GM21576 (cell line): ENCODE data around the gene MAP2K3.
"Not testable (repeated sequence)": the region's sequence is repeated elsewhere in the genome, so short reads cannot be mapped to it uniquely, and the experiment has no call there.

Source experiments
- ATAC-seq: cut with Tn5 transposase; IDR thresholded peaks from one replicate; pipeline ENCODE4 v1.9.1; 2021; ENCODE audit warnings: mild to moderate bottlenecking, moderate library complexity; ENCODE audit not compliant: unreplicated experiment

The MAP2K3 gene

GRCh38 chr17:21348081-21348925 lies 63.8 kb downstream of the MAP2K3 start:
- ATAC-seq: not testable (repeated sequence)

- not testable (repeated sequence) for ATAC-seq
These were observed 64.4 kb downstream of the MAP2K3 start for GRCh38 chr17:21348926-21349261.

GRCh38 chr17:21349358-21350050 lies 65.0 kb downstream of the MAP2K3 start:
- not testable (repeated sequence) for ATAC-seq

- not testable (repeated sequence) for ATAC-seq
These were observed 66.0 kb downstream of the MAP2K3 start for GRCh38 chr17:21350495-21350894.

GRCh38 chr17:21351366-21352065 lies 67.0 kb downstream of the MAP2K3 start:
- no peak for ATAC-seq

GRCh38 chr17:21352221-21352980 lies 67.9 kb downstream of the MAP2K3 start:
- no peak for ATAC-seq

- no peak for ATAC-seq
These were observed 68.4 kb downstream of the MAP2K3 start for GRCh38 chr17:21352981-21353265.

GRCh38 chr17:21353326-21354010 lies 69.0 kb downstream of the MAP2K3 start:
- ATAC-seq: no peak

- no peak for ATAC-seq
These were observed 70.4 kb downstream of the MAP2K3 start for GRCh38 chr17:21354796-21355385.

GRCh38 chr17:21355586-21355985 lies 71.1 kb downstream of the MAP2K3 start:
- no peak for ATAC-seq

GRCh38 chr17:21356537-21357127 lies 72.1 kb downstream of the MAP2K3 start:
- no peak for ATAC-seq

GRCh38 chr17:21357281-21357680 lies 72.8 kb downstream of the MAP2K3 start:
- no peak for ATAC-seq

GRCh38 chr17:21357696-21358656 lies 73.5 kb downstream of the MAP2K3 start:
- no peak for ATAC-seq

GRCh38 chr17:21358682-21359482 lies 74.4 kb downstream of the MAP2K3 start:
- no peak for ATAC-seq

GRCh38 chr17:21359483-21359840 lies 75.0 kb downstream of the MAP2K3 start:
- ATAC-seq: no peak

- no peak for ATAC-seq
These were observed 75.5 kb downstream of the MAP2K3 start for GRCh38 chr17:21360048-21360447.

- no peak for ATAC-seq
These were observed 76.7 kb downstream of the MAP2K3 start for GRCh38 chr17:21361020-21361809.
